GM12878 (cell line): ENCODE measurements around the gene SMARCE1. TPM values are rescaled to one million over a fixed set of nuclear protein-coding genes. Genes with fewer than 3 reads are reported as not detected.
A peak's percentile ranks its signal among the peaks of the same experiment; 100 is the strongest.

Experiments
- BACH1 ChIP-seq: fragments of 450-650 bp; IDR thresholded peaks from 2 replicates; pipeline ENCODE4 v1.6.1; 2017; ENCODE audit warnings: mild to moderate bottlenecking, borderline replicate concordance
- BHLHE40 ChIP-seq, 2 experiments: fragments of 450-650 bp in 1 of 2; IDR thresholded peaks; 2 replicates each; pipeline ENCODE4 v1.6.1; 2011 to 2017; ENCODE audit warnings: low read depth in 2 of 2, borderline replicate concordance in 1 of 2, improper control_type of control experiment in 1 of 2, low read length in 1 of 2, mild to moderate bottlenecking in 1 of 2
- CEBPB ChIP-seq, 2 experiments: fragments of 150-350 bp in 1 of 2; IDR thresholded peaks; 2 replicates each; pipeline ENCODE4 v1.6.1; 2012 to 2014; ENCODE audit warnings: low read depth in 2 of 2, low read length in 2 of 2, borderline replicate concordance in 1 of 2, inconsistent platforms in 1 of 2
- CHD1 ChIP-seq: IDR thresholded peaks from 2 replicates; pipeline ENCODE4 v1.6.1; 2012; ENCODE audit warnings: low read depth, low read length, improper control_type of control experiment
- EGR1 ChIP-seq, 2 experiments: IDR thresholded peaks; 1 replicate in 1 of 2; 2 replicates in 1 of 2; pipeline ENCODE4 v1.6.1; 2011 to 2012; ENCODE audit warnings: low read depth in 2 of 2, low read length in 2 of 2, borderline replicate concordance in 1 of 2, mild to moderate bottlenecking in 1 of 2, moderate library complexity in 1 of 2
- FOS ChIP-seq: IDR thresholded peaks from 3 replicates; pipeline ENCODE4 v1.6.1; 2011; ENCODE audit warnings: borderline replicate concordance; ENCODE audit not compliant: insufficient read length; ENCODE audit errors: extremely low read depth
- HDGF ChIP-seq: fragments of 450-650 bp; IDR thresholded peaks from 2 replicates; pipeline ENCODE4 v1.6.1; 2016; ENCODE audit warnings: antibody characterized with exemption
- IKZF1 ChIP-seq: fragments of 450-650 bp; conservative IDR thresholded peaks from 2 replicates; pipeline ENCODE4 v1.6.1; 2017; ENCODE audit warnings: antibody characterized with exemption, mild to moderate bottlenecking
- IKZF2 ChIP-seq, 2 experiments: fragments of 450-650 bp; IDR thresholded peaks; 2 replicates each; pipeline ENCODE4 v1.6.1; 2017; ENCODE audit warnings: mild to moderate bottlenecking in 2 of 2, moderate library complexity in 2 of 2
- KAT2A ChIP-seq: conservative IDR thresholded peaks from 2 replicates; pipeline ENCODE4 v1.6.1; 2011; ENCODE audit warnings: low read depth, low read length; ENCODE audit not compliant: control insufficient read depth
- MEF2A ChIP-seq: IDR thresholded peaks from 2 replicates; pipeline ENCODE4 v1.6.1; 2011; ENCODE audit warnings: low read depth, mild to moderate bottlenecking, low read length, moderate library complexity; ENCODE audit not compliant: insufficient read depth
- MEF2B ChIP-seq: fragments of 450-650 bp; IDR thresholded peaks from 2 replicates; pipeline ENCODE4 v1.6.1; 2018; ENCODE audit warnings: mild to moderate bottlenecking, moderate library complexity; ENCODE audit not compliant: partially characterized antibody, poor library complexity, severe bottlenecking
- NR2C2 ChIP-seq: IDR thresholded peaks from 2 replicates; pipeline ENCODE4 v1.6.1; 2011; ENCODE audit warnings: borderline replicate concordance, low read depth; ENCODE audit not compliant: control insufficient read depth, insufficient read length
- PAX8 ChIP-seq: fragments of 450-650 bp; IDR thresholded peaks from 2 replicates; pipeline ENCODE4 v1.6.1; 2017; ENCODE audit warnings: mild to moderate bottlenecking, moderate library complexity
- PML ChIP-seq: IDR thresholded peaks from 2 replicates; pipeline ENCODE4 v1.6.1; 2012; ENCODE audit warnings: low read length, inconsistent platforms
- POLR2AphosphoS2 ChIP-seq: IDR thresholded peaks from 2 replicates; pipeline ENCODE4 v1.6.1; 2011; ENCODE audit warnings: low read depth, mild to moderate bottlenecking, low read length, improper control_type of control experiment, moderate library complexity
- RUNX3 ChIP-seq: IDR thresholded peaks from 2 replicates; pipeline ENCODE4 v1.6.1; 2012; ENCODE audit warnings: low read length, inconsistent platforms
- SIN3A ChIP-seq: IDR thresholded peaks from 2 replicates; pipeline ENCODE4 v1.6.1; 2012; ENCODE audit warnings: low read depth, low read length, improper control_type of control experiment
- SMAD5 ChIP-seq: IDR thresholded peaks from 2 replicates; pipeline ENCODE4 v1.6.1; 2016; ENCODE audit warnings: antibody characterized with exemption, low read depth
- SREBF2 ChIP-seq: IDR thresholded peaks from 2 replicates; pipeline ENCODE4 v1.6.1; 2012; ENCODE audit warnings: mild to moderate bottlenecking, low read length
- STAT3 ChIP-seq: IDR thresholded peaks from 2 replicates; pipeline ENCODE4 v1.6.1; 2011; ENCODE audit warnings: low read depth, low read length, improper control_type of control experiment
- SUZ12 ChIP-seq: fragments of 200-600 bp; sonication (generic); IDR thresholded peaks from one replicate; pipeline ENCODE4 v1.6.1; 2018; ENCODE audit warnings: antibody characterized with exemption, mild to moderate bottlenecking; ENCODE audit not compliant: unreplicated experiment
- TARDBP ChIP-seq: IDR thresholded peaks from 2 replicates; pipeline ENCODE4 v1.6.1; 2016; ENCODE audit warnings: borderline replicate concordance
- TCF3 ChIP-seq: IDR thresholded peaks from 2 replicates; pipeline ENCODE4 v1.6.1; 2012; ENCODE audit warnings: low read depth, mild to moderate bottlenecking, low read length, borderline replicate concordance; ENCODE audit not compliant: insufficient read depth
- YBX1 ChIP-seq: fragments of 450-650 bp; IDR thresholded peaks from 2 replicates; pipeline ENCODE4 v1.6.1; 2016; ENCODE audit warnings: antibody characterized with exemption
- polyA plus RNA-seq, 11 experiments: library from polyadenylated mRNA; depleted of rRNA in 4 of 11; unstranded in 6 of 11; stranded (reverse) in 5 of 11; fragments of >200 nt; fragmentation: Nextera tagmentation in 4 of 11; fragmentation: Illumina TruSeq in 1 of 11; extraction: Ambion mirVana in 4 of 11; extraction: Trizol in 1 of 11; gene quantifications; 1 replicate in 1 of 11; 2 replicates in 10 of 11; pipeline versions ENCODE4 v1.2.1 to v1.2.3, GENCODE V29; 2011 to 2016; ENCODE audit warnings: inconsistent platforms in 2 of 11, missing spikeins in 2 of 11, low read depth in 1 of 11
- total RNA-seq, 4 experiments: library from RNA; depleted of rRNA in 3 of 4; stranded (reverse); fragments of >200 nt in 3 of 4; fragmentation: Illumina TruSeq in 1 of 4; extraction: Trizol in 1 of 4; gene quantifications; 2 replicates each; pipeline versions ENCODE4 v1.2.1 to v1.2.3, GENCODE V29; 2013 to 2021
- TF ChIP-seq, protein P1 (sequence below): fragments of 450-650 bp; formaldehyde crosslinking; IDR thresholded peaks from 2 replicates; pipeline ENCODE4 v1.4.0; 2020; ENCODE audit warnings: mild to moderate bottlenecking, moderate library complexity
- TF ChIP-seq, protein P2 (sequence below): IDR thresholded peaks from 2 replicates; pipeline ENCODE4 v1.6.1; 2011; ENCODE audit warnings: borderline replicate concordance, low read depth, mild to moderate bottlenecking, moderate library complexity, mixed read lengths, low read length; ENCODE audit not compliant: insufficient read depth; ENCODE audit errors: extremely low read length

Gene SMARCE1
- total and polyA plus RNA-seq, 10 of the 15 experiments (the other 5 are each of a cell fraction or from before 2014, with no cell fraction given) = 87.9 to 191 (median 132) TPM

DNA sequence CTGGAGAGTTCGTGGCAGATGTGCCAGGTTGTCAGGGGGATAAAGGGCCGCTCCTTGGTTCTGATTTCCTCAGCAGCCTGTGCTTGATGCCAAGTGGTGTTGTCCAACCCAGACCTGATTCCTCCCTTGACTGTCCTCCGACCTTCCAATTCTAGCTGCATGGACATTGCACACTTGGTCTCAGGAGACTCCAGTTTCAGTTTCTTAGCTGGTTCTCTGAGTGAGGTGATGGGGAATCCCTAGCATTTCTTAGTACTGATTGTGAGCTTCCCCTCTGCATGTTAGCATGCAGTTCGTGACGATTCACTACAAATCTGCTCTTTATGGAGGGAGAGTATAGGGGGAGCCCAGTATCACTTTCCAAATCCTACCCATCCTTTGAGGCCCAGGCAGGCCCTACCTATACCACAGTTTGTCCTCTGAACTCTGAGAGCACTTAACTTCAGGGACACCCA, 70.0 kb downstream of the SMARCE1 start (continued):
- TF ChIP-seq EGR1 (IDR thresholded peaks at IDR 0.05; ENCODE audit: borderline replicate concordance in 1 of 2, low read depth in 2 of 2, low read length in 2 of 2) (no peak), MEF2A (no peak), POLR2AphosphoS2 (no peak), IKZF1 (peak; percentile 92), RUNX3 (peak; percentile 80), STAT3 (0 out of 2 replicates have a peak, but pooled peaks have one; percentile 64), MEF2B (peak; percentile 98), TARDBP (no peak), IKZF2 (IDR thresholded peaks at IDR 0.05) (peak; percentile 96 to 97), BHLHE40 (IDR thresholded peaks at IDR 0.05; ENCODE audit: borderline replicate concordance in 1 of 2, low read depth in 2 of 2, low read length in 1 of 2) (peak; percentile 75 to 82; a peak in 3 of 4 replicates), HDGF (peak; percentile 36; the same call in 1 of the 2 replicates), PML (no peak), FOS (no peak), NR2C2 (no peak), CEBPB (IDR thresholded peaks at IDR 0.05; ENCODE audit: borderline replicate concordance in 1 of 2, low read depth in 2 of 2, low read length in 2 of 2) (peak in 1 of 2 experiments; percentile 46; a peak in 1 of 4 replicates), SUZ12 (no peak), SIN3A (no peak), SREBF2 (no peak), TCF3 (no peak), BACH1 (peak; percentile 74; the same call in 1 of the 2 replicates), CHD1 (no peak), YBX1 (peak; percentile 67; the same call in 1 of the 2 replicates), SMAD5 (no peak), KAT2A (no peak), PAX8 (no peak)
- TF ChIP-seq, protein P1, sequence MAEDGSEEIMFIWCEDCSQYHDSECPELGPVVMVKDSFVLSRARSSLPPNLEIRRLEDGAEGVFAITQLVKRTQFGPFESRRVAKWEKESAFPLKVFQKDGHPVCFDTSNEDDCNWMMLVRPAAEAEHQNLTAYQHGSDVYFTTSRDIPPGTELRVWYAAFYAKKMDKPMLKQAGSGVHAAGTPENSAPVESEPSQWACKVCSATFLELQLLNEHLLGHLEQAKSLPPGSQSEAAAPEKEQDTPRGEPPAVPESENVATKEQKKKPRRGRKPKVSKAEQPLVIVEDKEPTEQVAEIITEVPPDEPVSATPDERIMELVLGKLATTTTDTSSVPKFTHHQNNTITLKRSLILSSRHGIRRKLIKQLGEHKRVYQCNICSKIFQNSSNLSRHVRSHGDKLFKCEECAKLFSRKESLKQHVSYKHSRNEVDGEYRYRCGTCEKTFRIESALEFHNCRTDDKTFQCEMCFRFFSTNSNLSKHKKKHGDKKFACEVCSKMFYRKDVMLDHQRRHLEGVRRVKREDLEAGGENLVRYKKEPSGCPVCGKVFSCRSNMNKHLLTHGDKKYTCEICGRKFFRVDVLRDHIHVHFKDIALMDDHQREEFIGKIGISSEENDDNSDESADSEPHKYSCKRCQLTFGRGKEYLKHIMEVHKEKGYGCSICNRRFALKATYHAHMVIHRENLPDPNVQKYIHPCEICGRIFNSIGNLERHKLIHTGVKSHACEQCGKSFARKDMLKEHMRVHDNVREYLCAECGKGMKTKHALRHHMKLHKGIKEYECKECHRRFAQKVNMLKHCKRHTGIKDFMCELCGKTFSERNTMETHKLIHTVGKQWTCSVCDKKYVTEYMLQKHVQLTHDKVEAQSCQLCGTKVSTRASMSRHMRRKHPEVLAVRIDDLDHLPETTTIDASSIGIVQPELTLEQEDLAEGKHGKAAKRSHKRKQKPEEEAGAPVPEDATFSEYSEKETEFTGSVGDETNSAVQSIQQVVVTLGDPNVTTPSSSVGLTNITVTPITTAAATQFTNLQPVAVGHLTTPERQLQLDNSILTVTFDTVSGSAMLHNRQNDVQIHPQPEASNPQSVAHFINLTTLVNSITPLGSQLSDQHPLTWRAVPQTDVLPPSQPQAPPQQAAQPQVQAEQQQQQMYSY (CRISPR knock-in tag) = no peak
- TF ChIP-seq, protein P2, sequence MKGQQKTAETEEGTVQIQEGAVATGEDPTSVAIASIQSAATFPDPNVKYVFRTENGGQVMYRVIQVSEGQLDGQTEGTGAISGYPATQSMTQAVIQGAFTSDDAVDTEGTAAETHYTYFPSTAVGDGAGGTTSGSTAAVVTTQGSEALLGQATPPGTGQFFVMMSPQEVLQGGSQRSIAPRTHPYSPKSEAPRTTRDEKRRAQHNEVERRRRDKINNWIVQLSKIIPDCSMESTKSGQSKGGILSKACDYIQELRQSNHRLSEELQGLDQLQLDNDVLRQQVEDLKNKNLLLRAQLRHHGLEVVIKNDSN = no peak
